ENCODE measurements around the gene SLC12A9. TPM values are rescaled to one million over a fixed set of nuclear protein-coding genes. Genes with fewer than 3 reads are reported as not detected.
A peak's percentile ranks its signal among the peaks of the same experiment; 100 is the strongest.

Gene SLC12A9
- total and polyA plus RNA-seq, 2 of the 4 experiments (the other 2 are of a cell fraction), result 4.5 to 16.2 TPM

GRCh38 chr7:100825215-100825671 lies 27.3 kb upstream of the SLC12A9 start:
- Histone ChIP-seq H2AK5ac (ENCODE audit: low read depth, low read length) (peak overlapping the region; percentile 9; the same call in 1 of the 2 replicates), H3K36me3 (ENCODE audit: control insufficient read depth, insufficient read depth, low read length) (peaks cover 28% of the 10 kb centered on the region), H2AFZ (replicated peaks; ENCODE audit: low read length, poor library complexity) (peak overlapping the region; percentile 99), H4K91ac (ENCODE audit: insufficient read depth, low read depth, low read length) (no peak overlapping the region), H3K4ac (ENCODE audit: low read depth, low read length) (peak overlapping the region; percentile 55; the same call in 1 of the 2 replicates), H3K79me1 (ENCODE audit: low read depth in 1 of 2, low read length in 2 of 2) (peaks cover 7 to 45% of the 10 kb centered on the region in 2 experiments; a peak in 3 of 4 replicates), H4K20me1 (ENCODE audit: insufficient read depth, low read length) (peaks cover 30% of the 10 kb centered on the region), H3K9me1 (ENCODE audit: insufficient read depth, low read length) (no peaks in the 10 kb centered on the region), H2BK15ac (ENCODE audit: low read depth, low read length) (no peak overlapping the region), H2BK20ac (ENCODE audit: low read depth, low read length) (no peak overlapping the region), H3K9me3 (ENCODE audit: control insufficient read depth, insufficient read depth, low read length) (no peaks in the 10 kb centered on the region), H3K4me3 (ENCODE audit: insufficient read depth, low read depth, low read length) (peak overlapping the region; percentile 83), H2BK5ac (ENCODE audit: low read depth, low read length, poor library complexity, severe bottlenecking) (no peak overlapping the region), H3K27me3 (ENCODE audit: control insufficient read depth, insufficient read depth, low read length) (no peaks in the 10 kb centered on the region), H3K56ac (ENCODE audit: extremely low read depth, insufficient read depth, low read length) (no peak overlapping the region), H3K14ac (replicated peaks; ENCODE audit: low read depth, low read length) (peak overlapping the region; percentile 53), H3K4me1 (ENCODE audit: control insufficient read depth, insufficient read depth, low read length) (peaks cover 9% of the 10 kb centered on the region), H4K8ac (ENCODE audit: low read depth in 2 of 2, low read length in 2 of 2) (no peak overlapping the region), H3K18ac (ENCODE audit: low read depth, low read length) (no peak overlapping the region), H3K9ac (ENCODE audit: low read depth, low read length) (peak overlapping the region; percentile 72), H3K23ac (ENCODE audit: low read depth, low read length) (peak overlapping the region; percentile 71), H2AK9ac (replicated peaks; ENCODE audit: low read depth, low read length, poor library complexity) (peak overlapping the region; percentile 93), H4K5ac (ENCODE audit: low read depth, low read length) (no peak overlapping the region), H2BK120ac (ENCODE audit: low read depth, low read length) (no peak overlapping the region), H3K4me2 (ENCODE audit: low read depth, low read length) (peak overlapping the region; percentile 97), H3K27ac (ENCODE audit: insufficient read depth, low read length) (peak overlapping the region; percentile 0; the same call in 1 of the 2 replicates)
- WGBS, 2 experiments (ENCODE audit: extremely low coverage in 2 of 2, insufficient read length in 1 of 2), result 5% methylated on average over 8 of the region's 16 CpGs; no CpG with 5 or more reads in 1 of the 2 experiments
- in situ Hi-C loops (cut with MboI; ENCODE audit: low sequenced_read_pairs), result loop anchor here (10.0 kb wide), 1 partner anchor 120 kb away; the partner anchor contains the start of gene POP7
- TF ChIP-seq CHD1 (IDR thresholded peaks at IDR 0.05; ENCODE audit: low read depth, low read length), result no peak
- peak; percentile 97 for TF ChIP-seq MXI1 (IDR thresholded peaks at IDR 0.05; ENCODE audit: borderline replicate concordance, low read depth, low read length)
- DNase-seq, result no peak
- no peak for ATAC-seq (ENCODE audit: low read depth)
- intact Hi-C loops (cut with micrococcal nuclease), result no loop called here
- POLR2A ChIA-PET (ENCODE audit: unreplicated experiment), result no interaction called here
- BruUV-seq (replicated peaks), result no TSS peak
- dilution Hi-C loops (cut with HindIII; ENCODE audit: low sequenced_read_pairs, unreplicated experiment), result no loop called here
- CTCF ChIA-PET, result interaction anchor here (1.0 to 1.6 kb wide), 2 partner anchors 118 to 120 kb away, joined by 4 to 5 read pairs; partner anchors contain the start of gene POP7

All from IMR-90 (cell line).